PFSK-1 (cell line): Measurements from ENCODE around the gene TMEM198.
A peak's percentile ranks its signal among the peaks of the same experiment; 100 is the strongest.

Experiments used
- FOXP2 ChIP-seq: optimal IDR thresholded peaks from 2 replicates; pipeline ENCODE3; 2011; ENCODE audit warnings: borderline replicate concordance, control low read depth, inconsistent platforms; ENCODE audit not compliant: insufficient read depth; ENCODE audit errors: extremely low read length, extremely low read depth
- POLR2AphosphoS5 ChIP-seq: IDR thresholded peaks from 2 replicates; pipeline ENCODE4 v1.6.1; 2012; ENCODE audit warnings: low read depth, mild to moderate bottlenecking, control low read depth, low read length, moderate library complexity
- REST ChIP-seq, 2 experiments: IDR thresholded peaks; 2 replicates each; pipeline versions ENCODE4 v1.6.1 to v1.8.0; 2011 to 2012; ENCODE audit warnings: low read depth in 2 of 2, low read length in 2 of 2, control low read depth in 1 of 2, inconsistent platforms in 1 of 2, mild to moderate bottlenecking in 1 of 2, moderate library complexity in 1 of 2; ENCODE audit not compliant: insufficient read depth in 1 of 2
- SIN3A ChIP-seq: IDR thresholded peaks from 2 replicates; pipeline ENCODE4 v1.6.1; 2012; ENCODE audit warnings: mild to moderate bottlenecking, low read length, moderate library complexity, borderline replicate concordance; ENCODE audit not compliant: insufficient read depth
- TAF1 ChIP-seq: IDR thresholded peaks from 2 replicates; pipeline ENCODE4 v1.6.1; 2012; ENCODE audit warnings: low read length, control low read depth, borderline replicate concordance; ENCODE audit not compliant: insufficient read depth

Gene TMEM198

DNA sequence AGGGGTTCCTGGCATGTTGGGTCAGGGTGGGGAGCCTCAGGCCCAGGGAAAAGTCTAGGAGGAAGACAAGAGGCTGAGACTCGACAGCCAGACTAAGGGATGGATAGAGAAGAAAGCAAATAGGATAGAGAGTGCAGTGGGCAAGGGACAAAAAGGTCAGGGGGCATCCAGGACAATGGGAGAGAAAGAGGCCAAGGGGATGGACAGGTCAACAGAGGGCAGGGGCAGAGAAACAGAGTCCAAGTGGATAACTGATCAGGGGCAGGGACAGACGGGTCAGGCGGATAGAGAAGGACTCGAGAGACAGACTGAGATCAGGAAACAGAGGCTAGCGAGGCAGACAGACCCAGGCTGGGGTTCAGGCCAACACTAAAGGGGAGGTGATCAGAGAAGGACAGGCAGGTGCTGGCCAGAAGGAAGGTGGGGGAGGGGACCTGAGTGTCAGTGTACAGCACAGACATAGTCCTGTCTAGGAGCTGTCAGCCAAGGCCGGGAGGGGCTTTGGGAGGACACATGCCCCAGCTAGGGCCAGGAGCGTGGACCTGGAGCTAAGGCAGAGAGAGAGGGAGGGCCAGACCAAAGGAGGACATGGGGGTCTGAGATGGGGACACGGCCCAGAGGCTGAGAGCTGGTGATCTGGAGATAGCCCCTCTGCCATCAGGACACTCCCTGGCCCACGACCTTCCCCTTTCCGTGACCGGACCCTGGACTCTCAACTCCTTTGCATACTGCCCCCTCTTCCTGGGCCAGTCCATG is 17.3 kb upstream of the TMEM198 start:
- TF ChIP-seq TAF1 (no peak), POLR2AphosphoS5 (no peak), FOXP2 (no peak), SIN3A (no peak), REST (IDR thresholded peaks at IDR 0.05; ENCODE audit: insufficient read depth in 1 of 2, low read depth in 2 of 2, low read length in 2 of 2) (no peak)

DNA sequence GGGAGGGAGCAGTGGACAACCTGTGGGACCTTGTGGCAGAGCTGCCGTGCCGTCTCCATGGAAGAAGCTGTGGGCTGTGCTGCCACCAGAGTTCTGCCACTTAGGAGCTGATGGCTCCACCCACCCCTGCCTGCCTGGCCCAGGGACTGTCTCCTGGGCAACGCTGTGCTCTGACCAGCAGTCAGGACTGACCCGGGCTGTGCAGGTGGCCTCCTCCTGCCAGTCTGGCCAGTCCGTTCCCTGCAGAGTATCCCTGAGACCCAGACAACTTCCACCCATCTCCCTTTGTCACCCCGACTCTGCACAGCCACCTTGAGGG is 16.8 kb upstream of the TMEM198 start:
- TF ChIP-seq REST (IDR thresholded peaks at IDR 0.05; ENCODE audit: insufficient read depth in 1 of 2, low read depth in 2 of 2, low read length in 2 of 2), result no peak
- no peak for TF ChIP-seq TAF1
- TF ChIP-seq POLR2AphosphoS5, result no peak
- TF ChIP-seq SIN3A, result no peak
- no peak for TF ChIP-seq FOXP2

DNA sequence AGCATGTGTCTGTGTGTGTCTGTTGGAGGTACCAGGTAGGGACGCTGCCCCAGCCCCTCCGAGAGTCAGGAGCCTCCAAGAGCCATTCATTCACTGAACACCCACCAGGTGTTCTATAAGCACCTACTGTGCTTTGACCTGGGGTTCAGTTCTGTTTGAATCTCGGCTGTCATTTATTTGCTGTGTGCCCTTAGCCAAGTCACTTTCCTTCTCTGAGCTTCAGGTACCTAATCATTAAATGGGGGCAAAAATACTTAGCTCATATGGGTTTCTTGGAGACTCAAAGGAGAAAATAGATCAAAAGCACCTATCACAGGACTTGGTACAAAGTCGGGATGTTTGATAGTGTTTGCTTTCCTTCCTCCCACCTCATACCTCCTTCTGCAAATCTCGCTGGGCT is 16.4 kb upstream of the TMEM198 start:
- TF ChIP-seq TAF1 (no peak), FOXP2 (no peak), SIN3A (no peak), POLR2AphosphoS5 (no peak), REST (IDR thresholded peaks at IDR 0.05; ENCODE audit: insufficient read depth in 1 of 2, low read depth in 2 of 2, low read length in 2 of 2) (no peak)

GRCh38 chr2:219530048-219530963 is 13.5 kb upstream of the TMEM198 start:
- TF ChIP-seq FOXP2 (peak; percentile 54), TAF1 (no peak), SIN3A (no peak), REST (IDR thresholded peaks at IDR 0.05; ENCODE audit: insufficient read depth in 1 of 2, low read depth in 2 of 2, low read length in 2 of 2) (no peak), POLR2AphosphoS5 (no peak)
